HepG2 (cell line): Measurements from ENCODE around the gene MC5R. TPM values are rescaled to one million over a fixed set of nuclear protein-coding genes. Genes with fewer than 3 reads are reported as not detected.

Experiments used
- AHR ChIP-seq: IDR thresholded peaks from 2 replicates; pipeline ENCODE4 v1.6.1; 2018; ENCODE audit warnings: missing genetic modification reagents, missing compliant biosample characterization
- ARID4A ChIP-seq: sonication (generic); formaldehyde crosslinking; IDR thresholded peaks from 2 replicates; pipeline ENCODE4 v1.5.0; 2020; ENCODE audit warnings: mild to moderate bottlenecking, missing genetic modification reagents, borderline replicate concordance
- CENPT ChIP-seq: sonication (generic); formaldehyde crosslinking; IDR thresholded peaks from 2 replicates; pipeline ENCODE4 v1.8.0; 2022; ENCODE audit warnings: low read depth, mild to moderate bottlenecking, moderate library complexity, missing genetic modification reagents
- CTCF ChIP-seq: sonication (generic); formaldehyde crosslinking; IDR thresholded peaks from 2 replicates; pipeline ENCODE4 v1.5.0; 2020; ENCODE audit warnings: mild to moderate bottlenecking, missing genetic modification reagents, moderate library complexity
- MATR3 ChIP-seq: sonication (generic); formaldehyde crosslinking; IDR thresholded peaks from 2 replicates; pipeline ENCODE4 v1.4.0; 2020; ENCODE audit warnings: missing genetic modification reagents
- MYC ChIP-seq: sonication (generic); formaldehyde crosslinking; IDR thresholded peaks from 2 replicates; pipeline ENCODE4 v1.9.0; 2021; ENCODE audit warnings: missing genetic modification reagents, borderline replicate concordance
- MYPOP ChIP-seq: sonication (generic); formaldehyde crosslinking; IDR thresholded peaks from 2 replicates; pipeline ENCODE4 v1.8.1; 2023; ENCODE audit warnings: mild to moderate bottlenecking, moderate library complexity, missing genetic modification reagents
- NR2F1 ChIP-seq, 2 experiments: fragments of 450-650 bp in 1 of 2; formaldehyde crosslinking in 1 of 2; IDR thresholded peaks; 2 replicates each; pipeline versions ENCODE4 v1.5.0 to v1.6.1; 2016 to 2020; ENCODE audit warnings: mild to moderate bottlenecking in 1 of 2, missing compliant biosample characterization in 1 of 2, missing genetic modification reagents in 1 of 2, moderate library complexity in 1 of 2
- RBFOX2 ChIP-seq: fragments of 200-400 bp; formaldehyde crosslinking; IDR thresholded peaks from 2 replicates; pipeline ENCODE4 v1.6.1; 2017; ENCODE audit warnings: low read depth, mild to moderate bottlenecking, low read length
- RORA ChIP-seq: sonication (generic); formaldehyde crosslinking; IDR thresholded peaks from 2 replicates; pipeline ENCODE4 v1.5.0; 2020; ENCODE audit warnings: mild to moderate bottlenecking, missing genetic modification reagents, moderate library complexity
- SKIL ChIP-seq: sonication (generic); formaldehyde crosslinking; IDR thresholded peaks from 2 replicates; pipeline ENCODE4 v1.8.0; 2022; ENCODE audit warnings: missing genetic modification reagents, mild to moderate bottlenecking, moderate library complexity, borderline replicate concordance
- SSRP1 ChIP-seq: IDR thresholded peaks from 2 replicates; pipeline ENCODE4 v1.6.1; 2016; ENCODE audit warnings: control low read depth
- THYN1 ChIP-seq: sonication (generic); formaldehyde crosslinking; IDR thresholded peaks from 2 replicates; pipeline ENCODE4 v1.8.1; 2023; ENCODE audit warnings: low read depth, mild to moderate bottlenecking, moderate library complexity, missing genetic modification reagents, borderline replicate concordance
- ZBTB26 ChIP-seq: IDR thresholded peaks from 2 replicates; pipeline ENCODE4 v1.6.1; 2016; ENCODE audit warnings: missing compliant biosample characterization, missing genetic modification reagents, borderline replicate concordance
- ZMYM4 ChIP-seq: sonication (generic); formaldehyde crosslinking; IDR thresholded peaks from 2 replicates; pipeline ENCODE4 v1.8.1; 2023; ENCODE audit warnings: mild to moderate bottlenecking, missing genetic modification reagents
- ZNF143 ChIP-seq: sonication (generic); formaldehyde crosslinking; IDR thresholded peaks from 2 replicates; pipeline ENCODE4 v1.4.0; 2020; ENCODE audit warnings: missing genetic modification reagents
- ZNF501 ChIP-seq: sonication (generic); formaldehyde crosslinking; IDR thresholded peaks from 2 replicates; pipeline ENCODE4 v1.5.1; 2020; ENCODE audit warnings: mild to moderate bottlenecking, moderate library complexity, missing genetic modification reagents
- ZNF563 ChIP-seq: sonication (generic); formaldehyde crosslinking; IDR thresholded peaks from 2 replicates; pipeline ENCODE4 v1.8.0; 2022; ENCODE audit warnings: mild to moderate bottlenecking, moderate library complexity, missing genetic modification reagents
- polyA plus RNA-seq, 8 experiments: library from polyadenylated mRNA; depleted of rRNA in 3 of 8; stranded (reverse) in 7 of 8; unstranded in 1 of 8; fragments of >200 nt; fragmentation: Illumina TruSeq in 4 of 8; extraction: Trizol in 4 of 8; gene quantifications; 2 replicates each; pipeline versions ENCODE4 v1.2.1 to v1.2.3, GENCODE V29; 2011 to 2016; ENCODE audit warnings: low read depth in 4 of 8, missing spikeins in 1 of 8, mixed read lengths in 1 of 8; ENCODE audit not compliant: insufficient read depth in 1 of 8
- total RNA-seq, 5 experiments: library from RNA; depleted of rRNA; stranded (reverse); fragments of >200 nt; fragmentation: Illumina TruSeq; extraction: Trizol; gene quantifications; 2 replicates each; pipeline ENCODE4 v1.2.3, GENCODE V29; 2016; ENCODE audit warnings: low read depth in 1 of 5

Gene MC5R
- total and polyA plus RNA-seq, 2 of the 13 experiments (the other 11 are each of a cell fraction or from before 2014, with no cell fraction given), result not detected

GRCh38 chr18:13823707-13824395 is at the start of gene MC5R (continued):
- TF ChIP-seq SKIL (CRISPR knock-in tag), result no peak
- no peak for TF ChIP-seq SSRP1 (CRISPR knock-in tag)
- TF ChIP-seq RBFOX2, result no peak
- no peak for TF ChIP-seq THYN1 (CRISPR knock-in tag)
- TF ChIP-seq ZNF563 (CRISPR knock-in tag), result no peak
- no peak for TF ChIP-seq ZBTB26
- no peak for TF ChIP-seq MATR3 (CRISPR knock-in tag)
- peak; percentile 29; the same call in 1 of the 2 replicates for TF ChIP-seq ARID4A (CRISPR knock-in tag)
- TF ChIP-seq RORA (CRISPR knock-in tag), result no peak
- TF ChIP-seq MYPOP (CRISPR knock-in tag), result no peak
- TF ChIP-seq CTCF (CRISPR knock-in tag), result peak; percentile 93
- no peak for TF ChIP-seq NR2F1 (CRISPR knock-in tag; IDR thresholded peaks at IDR 0.05)
- TF ChIP-seq ZNF143, result no peak
- TF ChIP-seq CENPT (CRISPR knock-in tag), result no peak
- TF ChIP-seq MYC (CRISPR knock-in tag), result peak; percentile 17; the same call in 1 of the 2 replicates
- TF ChIP-seq ZMYM4 (CRISPR knock-in tag), result peak; percentile 50; the same call in 1 of the 2 replicates
- TF ChIP-seq AHR, result 0 out of 2 replicates have a peak, but pooled peaks have one; percentile 37
- TF ChIP-seq ZNF501 (CRISPR knock-in tag), result peak; percentile 38; the same call in 1 of the 2 replicates
